ENCODE measurements around the gene PSMD7.

- TF ChIP-seq CTCF (conservative IDR thresholded peaks at IDR 0.05 in 1 of 2, IDR thresholded peaks at IDR 0.05 in 1 of 2; ENCODE audit: low read depth in 1 of 2, low read length in 2 of 2), result peak; percentile 41 to 53
- no peak for TF ChIP-seq EZH2 (IDR thresholded peaks at IDR 0.05; ENCODE audit: low read length, missing control alignments)
Measured at GRCh38 chr16:74275031-74275636, 21.5 kb upstream of the PSMD7 start.
